NCI-H2107 treated with DMSO at 0.1 percent for 48 hours (cell line): ENCODE data around the gene CCDC60.
A peak's percentile ranks its signal among the peaks of the same experiment; 100 is the strongest.

Source experiments
- DNase-seq: peaks from one replicate; lab custom pipeline; 2025; ENCODE audit not compliant: unreplicated experiment; lab: John Stamatoyannopoulos, UW

The CCDC60 gene

GRCh38 chr12:119383206-119383605 lies 48.7 kb downstream of the CCDC60 start:
- DNase-seq: no peak

- no peak for DNase-seq
Observed at GRCh38 chr12:119384340-119384739, 49.8 kb downstream of the CCDC60 start.

- DNase-seq: no peak
Observed at GRCh38 chr12:119385659-119386058, 51.1 kb downstream of the CCDC60 start.

- DNase-seq: no peak
Observed at GRCh38 chr12:119389687-119390086, 55.2 kb downstream of the CCDC60 start.

GRCh38 chr12:119391673-119392072 lies 57.1 kb downstream of the CCDC60 start:
- DNase-seq: no peak

GRCh38 chr12:119393677-119394076 lies 59.1 kb downstream of the CCDC60 start:
- no peak for DNase-seq

- DNase-seq: no peak
Observed at GRCh38 chr12:119397540-119397939, 63.0 kb downstream of the CCDC60 start.

GRCh38 chr12:119398190-119398589 lies 63.7 kb downstream of the CCDC60 start:
- DNase-seq: no peak

- peak; percentile 22 for DNase-seq
Observed at GRCh38 chr12:119399301-119399700, 64.8 kb downstream of the CCDC60 start.

- peak; percentile 22 for DNase-seq
Observed at GRCh38 chr12:119406308-119406707, 71.8 kb downstream of the CCDC60 start.

- no peak for DNase-seq
Observed at GRCh38 chr12:119406811-119407210, 72.3 kb downstream of the CCDC60 start.

GRCh38 chr12:119409043-119409442 lies 74.5 kb downstream of the CCDC60 start:
- no peak for DNase-seq

- DNase-seq: no peak
Observed at GRCh38 chr12:119410396-119410795, 75.9 kb downstream of the CCDC60 start.

- no peak for DNase-seq
Observed at GRCh38 chr12:119412306-119412705, 77.8 kb downstream of the CCDC60 start.

GRCh38 chr12:119412811-119413794 lies 78.6 kb downstream of the CCDC60 start:
- peak; percentile 78 for DNase-seq

GRCh38 chr12:119415714-119416113 lies 81.2 kb downstream of the CCDC60 start:
- DNase-seq: no peak

GRCh38 chr12:119417440-119417839 lies 82.9 kb downstream of the CCDC60 start:
- no peak for DNase-seq

- DNase-seq: no peak
Observed at GRCh38 chr12:119419381-119419780, 84.9 kb downstream of the CCDC60 start.

GRCh38 chr12:119423285-119423684 lies 88.8 kb downstream of the CCDC60 start:
- no peak for DNase-seq

GRCh38 chr12:119425623-119426022 lies 91.1 kb downstream of the CCDC60 start:
- no peak for DNase-seq

- DNase-seq: no peak
Observed at GRCh38 chr12:119431151-119431550, 96.6 kb downstream of the CCDC60 start.

GRCh38 chr12:119432949-119433348 lies 98.4 kb downstream of the CCDC60 start:
- DNase-seq: no peak
